COR-L47 (cell line): Measurements from ENCODE around the gene CEACAM20.
"Not testable (repeated sequence)": the region's sequence is repeated elsewhere in the genome, so short reads cannot be mapped to it uniquely, and the experiment has no call there.

ENCODE experiments used
- DNase-seq: peaks from one replicate; lab custom pipeline; 2025; lab: John Stamatoyannopoulos, UW

CEACAM20 gene

GRCh38 chr19:44548736-44549135 lies 19.3 kb upstream of the CEACAM20 start:
- DNase-seq = no peak

- DNase-seq = no peak
Observed at GRCh38 chr19:44544031-44544430, 14.6 kb upstream of the CEACAM20 start.

DNA sequence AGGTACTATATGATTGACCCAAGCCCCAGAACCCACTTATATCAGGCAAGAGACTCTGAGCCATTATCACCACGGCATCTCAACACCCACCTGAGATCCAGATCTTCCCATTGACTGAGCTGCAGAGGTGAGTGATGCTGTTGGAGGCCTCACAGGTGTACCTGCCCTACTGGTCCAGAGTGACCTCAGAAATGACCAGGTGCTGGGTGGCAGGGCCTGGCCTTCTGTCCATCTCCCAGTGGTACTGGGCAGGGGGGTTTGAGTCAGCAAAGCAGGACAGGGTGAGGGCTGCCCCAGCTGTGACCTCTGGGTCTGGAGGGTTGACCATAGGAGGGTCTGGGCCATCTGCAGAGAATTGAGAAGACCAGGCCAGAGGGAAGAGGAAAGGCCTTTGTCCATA lies 13.2 kb upstream of the CEACAM20 start:
- no peak for DNase-seq

DNA sequence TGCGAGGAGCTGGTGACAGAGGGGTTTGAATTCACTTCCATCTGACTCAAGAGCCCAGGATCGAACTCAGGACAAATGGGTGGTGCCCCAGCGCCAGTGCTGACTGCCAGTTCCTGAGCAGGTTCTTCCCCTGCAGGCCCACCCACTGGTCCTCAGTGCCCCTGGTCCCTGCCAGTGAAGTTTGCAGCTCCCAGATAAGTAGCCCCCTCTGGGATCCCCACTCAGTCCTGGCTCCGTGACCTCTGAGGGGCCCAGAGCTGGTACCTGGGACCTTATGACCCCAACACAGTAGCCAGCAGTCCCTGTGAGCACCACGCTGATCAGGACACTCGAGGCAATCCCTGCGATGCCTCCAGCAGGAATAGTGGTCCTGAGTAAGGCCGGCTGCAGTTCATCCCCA lies 11.3 kb upstream of the CEACAM20 start:
- DNase-seq = no peak

GRCh38 chr19:44539991-44540390 lies 10.5 kb upstream of the CEACAM20 start:
- no peak for DNase-seq

DNA sequence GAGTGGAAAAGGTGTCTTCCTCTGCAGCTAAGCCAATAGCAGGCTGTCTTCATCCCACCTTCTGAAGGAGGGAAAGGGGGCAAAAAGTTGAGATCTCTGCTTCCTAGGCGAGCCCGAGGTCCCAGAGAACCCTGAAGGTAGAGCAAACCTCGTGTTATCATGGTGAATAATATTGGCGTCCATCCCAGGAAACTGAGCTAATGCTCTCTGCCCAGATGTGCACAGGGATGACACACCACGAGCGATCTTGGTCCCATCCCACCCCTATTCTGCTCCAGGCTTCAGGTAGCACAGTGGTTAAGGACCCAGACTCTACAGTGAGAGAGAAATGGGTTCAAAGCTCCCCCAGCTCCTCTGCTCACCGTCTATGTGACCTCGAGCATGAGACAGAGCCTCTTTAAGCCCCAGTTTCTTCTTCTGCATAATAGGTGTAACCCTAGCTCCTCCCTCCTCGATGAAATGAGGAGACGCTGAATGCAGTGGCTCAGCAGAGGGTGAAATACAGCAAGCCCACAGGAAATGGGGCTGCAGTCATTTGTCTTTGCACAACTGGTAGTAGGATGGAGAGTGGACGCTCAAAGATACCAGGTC lies 9.9 kb upstream of the CEACAM20 start:
- no peak for DNase-seq

GRCh38 chr19:44535361-44535760 lies 5.9 kb upstream of the CEACAM20 start:
- not testable (repeated sequence) for DNase-seq

- no peak for DNase-seq
Observed at GRCh38 chr19:44532819-44533218, 3.3 kb upstream of the CEACAM20 start.

- DNase-seq = no peak
Observed at GRCh38 chr19:44530777-44531176, 1.3 kb upstream of the CEACAM20 start.

DNA sequence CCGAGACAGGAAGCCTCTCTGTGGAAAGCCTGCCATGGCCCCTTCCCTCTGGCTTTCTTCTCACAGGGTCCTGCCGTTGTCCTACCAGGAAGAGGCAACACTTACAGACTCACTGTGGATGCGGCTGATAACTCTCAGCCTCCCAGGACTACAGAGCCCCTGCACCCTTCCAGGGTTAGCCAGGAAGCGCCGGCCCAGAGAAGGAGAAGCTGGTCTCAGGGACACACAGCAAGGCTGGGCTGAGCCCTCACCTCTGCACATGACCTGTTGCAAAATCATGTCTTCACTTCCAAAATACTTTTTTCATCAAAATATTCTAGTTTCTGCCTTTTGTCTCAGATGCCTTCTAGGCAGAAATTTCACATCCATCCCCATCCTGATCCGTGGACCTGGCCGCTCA lies 1.9 kb downstream of the CEACAM20 start:
- DNase-seq = no peak

DNA sequence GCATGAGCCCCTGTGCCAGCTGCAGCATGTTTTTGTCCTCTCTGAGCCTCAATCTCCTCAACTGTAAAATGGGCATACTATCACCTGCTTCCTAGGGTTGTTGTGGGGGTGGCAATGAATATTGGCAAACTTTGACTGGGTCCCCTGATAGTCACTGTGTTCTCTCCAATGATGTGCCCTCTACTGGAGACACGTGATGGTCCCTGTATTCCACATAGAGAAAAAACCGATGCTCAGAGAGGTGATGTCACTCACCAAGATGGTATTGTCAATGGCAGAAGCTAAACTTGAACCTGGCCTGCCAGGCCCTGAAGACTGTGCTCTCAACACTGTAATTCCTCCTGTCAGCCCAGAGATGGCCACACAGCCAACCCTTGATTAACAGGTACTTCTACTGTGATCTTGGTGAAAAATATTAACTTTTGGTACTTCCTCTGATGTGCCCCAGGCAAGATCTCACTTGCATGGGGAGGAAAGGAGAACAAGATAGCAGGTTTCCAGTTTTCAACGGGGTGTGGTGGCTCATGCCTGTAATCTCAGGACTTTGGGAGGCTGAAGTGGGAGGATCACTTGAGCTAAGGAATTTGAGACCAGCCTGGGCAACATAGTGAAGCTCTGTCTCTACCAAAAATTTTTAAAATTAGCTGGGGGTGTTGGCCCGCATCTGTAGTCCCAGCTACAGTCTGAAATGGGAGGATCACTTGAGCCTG lies 3.6 kb downstream of the CEACAM20 start:
- no peak for DNase-seq

- DNase-seq = no peak
Observed at GRCh38 chr19:44521370-44521769, 8.1 kb downstream of the CEACAM20 start.

DNA sequence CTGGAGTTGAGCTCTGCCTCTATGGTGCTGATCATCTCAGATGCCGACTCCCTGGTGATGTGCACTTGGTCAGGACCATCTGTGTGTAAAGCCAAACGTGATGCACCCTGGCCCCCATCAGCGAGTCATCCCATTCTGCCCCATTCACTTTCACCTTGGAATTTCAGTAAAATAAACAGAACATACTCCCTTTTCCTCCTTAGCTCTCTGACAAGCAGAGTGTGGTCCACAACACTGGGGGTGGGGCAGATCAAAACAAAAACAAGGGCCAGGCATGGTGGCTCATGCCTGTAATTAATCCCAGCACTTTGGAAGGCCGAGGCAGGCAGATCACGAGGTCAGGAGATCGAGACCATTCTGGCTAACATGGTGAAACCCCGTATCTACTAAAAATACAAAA lies 12.3 kb downstream of the CEACAM20 start:
- DNase-seq = no peak

DNA sequence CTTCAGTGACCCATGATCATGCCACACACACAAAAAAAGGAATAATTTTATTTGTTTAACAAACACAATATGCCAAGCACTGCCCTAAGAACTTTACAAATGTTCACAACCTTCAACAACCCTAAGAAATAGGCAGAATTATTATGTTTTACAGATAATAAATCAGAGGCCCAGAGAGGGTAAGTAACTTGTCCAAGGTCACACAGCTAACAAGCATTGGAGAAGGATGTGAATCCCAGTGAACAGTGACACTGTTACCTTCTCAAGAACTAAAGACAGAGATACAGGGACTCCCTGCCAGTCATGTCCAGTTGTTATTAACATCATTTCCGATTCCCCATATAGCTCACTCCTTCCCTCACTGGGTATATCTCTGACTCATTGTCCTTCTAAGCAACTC lies 13.6 kb downstream of the CEACAM20 start:
- DNase-seq = no peak

DNA sequence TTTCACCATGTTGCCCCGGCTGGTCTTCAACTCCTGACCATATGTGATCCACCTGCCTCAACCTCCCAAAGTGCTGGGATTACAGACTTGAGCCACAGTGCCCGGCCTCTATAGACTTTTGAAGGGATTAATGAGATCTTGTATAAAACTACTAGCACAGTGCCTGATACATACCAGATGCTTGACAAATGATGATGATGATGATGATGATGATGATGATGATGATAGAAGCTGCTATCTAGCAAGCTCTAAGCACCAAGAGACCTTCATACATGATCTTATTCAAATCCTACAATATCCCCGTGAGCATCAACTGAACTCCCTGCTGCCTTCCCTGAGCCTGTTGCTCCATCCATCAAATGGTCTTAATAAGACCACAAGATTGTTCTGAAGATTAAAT lies 14.4 kb downstream of the CEACAM20 start:
- DNase-seq = no peak

- peak; percentile 44 for DNase-seq
Observed at GRCh38 chr19:44512326-44513298, 16.9 kb downstream of the CEACAM20 start.

DNA sequence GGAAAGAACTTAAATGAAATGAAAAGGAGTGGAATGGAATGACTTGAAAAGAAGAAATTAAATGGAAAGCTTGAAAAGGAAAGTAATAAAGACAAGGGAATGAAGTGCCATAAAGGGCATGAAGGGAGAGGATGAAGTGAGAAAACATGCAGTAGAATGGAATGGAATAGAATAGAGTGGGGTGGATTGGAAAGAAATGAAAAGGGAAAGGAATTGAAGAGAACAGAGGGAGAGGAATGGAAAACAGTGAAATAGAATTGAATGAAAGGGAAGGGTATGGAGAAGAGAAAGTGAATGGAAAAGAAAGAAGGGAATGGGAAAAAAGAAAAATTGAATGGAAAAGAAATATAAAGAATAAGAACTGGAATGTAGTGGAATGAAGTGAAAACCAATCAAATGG lies 20.0 kb downstream of the CEACAM20 start:
- no peak for DNase-seq

DNA sequence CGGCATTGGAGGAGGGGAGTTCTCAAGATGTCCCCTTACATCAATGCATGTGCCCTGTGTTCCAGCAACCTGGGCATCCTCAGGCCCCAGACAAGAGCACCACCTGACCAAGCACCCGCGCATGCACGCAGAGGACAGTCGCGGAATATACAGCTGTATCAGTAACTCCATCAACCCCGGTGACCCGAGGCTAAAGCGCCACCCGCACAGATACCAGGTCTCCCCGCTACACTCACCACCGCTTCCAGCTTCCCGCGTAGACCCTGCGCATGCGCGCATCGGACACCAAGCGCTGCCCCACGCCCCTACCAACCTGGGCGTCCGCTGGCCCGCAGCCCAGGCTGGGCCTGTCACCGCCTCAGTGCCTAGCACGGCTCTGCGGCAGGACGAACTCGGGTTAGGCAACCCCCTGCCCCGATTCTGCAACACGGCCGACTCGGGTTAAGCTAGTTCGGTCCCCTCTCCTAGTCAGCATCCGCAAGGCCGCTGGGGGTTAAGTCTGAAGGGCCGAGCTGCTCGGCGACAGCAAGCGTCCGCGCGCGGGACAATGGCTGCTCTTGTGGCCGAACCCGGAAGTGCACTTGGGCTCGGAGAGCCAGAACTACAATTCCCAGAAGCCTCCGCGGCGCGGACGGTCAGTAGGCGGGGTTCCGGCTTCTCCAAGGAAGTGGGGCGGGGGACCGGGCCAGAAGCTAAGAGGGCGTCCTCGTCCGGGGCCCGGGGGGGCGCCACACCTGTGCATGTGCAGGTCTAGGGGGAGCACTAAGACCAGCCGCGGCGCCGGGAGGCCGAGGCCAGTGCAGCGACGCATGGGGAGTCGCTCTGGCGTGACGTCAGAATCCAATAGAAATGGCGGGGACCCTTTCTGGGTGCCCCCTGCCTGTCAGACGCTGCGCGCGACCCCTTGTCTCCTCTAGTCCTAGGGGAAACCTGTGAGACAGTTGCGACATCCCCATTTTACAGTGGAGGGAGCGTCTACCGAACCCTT lies 29.2 kb downstream of the CEACAM20 start, which contains the start of gene ZNF180:
TSS of gene ZNF180 (minus strand) at position 561 of the 988 bp plus-strand sequence. CDS start 3,188 bp downstream, outside the sequence.
- DNase-seq = peak; percentile 99

DNA sequence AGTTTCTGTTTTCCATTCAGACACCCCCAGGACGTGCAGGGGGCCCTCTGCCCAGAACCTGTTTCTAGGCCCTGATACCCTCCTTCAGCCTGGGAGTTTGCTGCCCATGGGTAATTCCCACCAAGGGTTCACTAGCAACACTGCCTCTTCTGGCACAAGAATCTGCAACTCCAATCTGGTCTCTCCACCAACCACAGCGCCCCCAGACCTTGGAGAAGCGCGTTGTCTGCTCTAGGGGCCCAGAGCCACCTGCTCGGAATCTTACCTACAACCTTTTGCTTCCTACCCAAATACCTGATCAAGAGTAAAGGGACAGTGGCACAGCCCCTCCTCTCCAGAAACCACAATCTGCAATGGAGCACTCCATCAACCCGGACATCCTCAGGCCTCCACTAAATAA lies 29.9 kb downstream of the CEACAM20 start:
- DNase-seq = no peak

DNA sequence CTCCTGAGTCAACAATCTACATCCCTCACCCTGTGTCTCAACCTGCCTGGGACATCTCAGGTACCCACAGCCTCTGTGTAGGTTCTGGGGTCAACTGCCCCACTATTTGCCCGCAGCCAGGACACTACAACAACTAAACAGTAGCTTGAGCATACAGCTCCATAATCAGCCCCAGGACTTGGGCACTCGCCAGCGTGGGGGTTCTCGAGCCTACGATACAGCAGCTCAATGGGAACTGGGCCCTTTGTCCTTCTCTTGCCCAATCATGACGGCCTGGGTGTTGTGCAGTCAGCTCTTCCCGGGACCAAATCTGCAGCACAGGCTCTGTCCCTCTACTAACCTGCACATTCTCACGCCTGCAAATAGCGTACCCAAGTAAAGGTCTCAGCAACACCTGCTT lies 30.5 kb downstream of the CEACAM20 start:
- DNase-seq = no peak

GRCh38 chr19:44496711-44497110 lies 32.8 kb downstream of the CEACAM20 start:
- no peak for DNase-seq
